Keratinocyte (primary cell): ENCODE data around the gene PNLIP.

ENCODE experiments used
- CTCF ChIP-seq, 3 experiments: IDR thresholded peaks in 1 of 3; conservative IDR thresholded peaks in 1 of 3; optimal IDR thresholded peaks in 1 of 3; 2 replicates in 2 of 3; 3 replicates in 1 of 3; pipeline versions ENCODE3 to v1.5.1; 2011; ENCODE audit warnings: low read length in 3 of 3, mild to moderate bottlenecking in 3 of 3, moderate library complexity in 2 of 3, control low read depth in 1 of 3, inconsistent platforms in 1 of 3; ENCODE audit not compliant: insufficient read depth in 2 of 3; ENCODE audit errors: extremely low read depth in 1 of 3
- EZH2 ChIP-seq: IDR thresholded peaks from one replicate; pipeline ENCODE4 v1.6.1; 2012; ENCODE audit warnings: inconsistent platforms, mild to moderate bottlenecking, low read length, moderate library complexity

GRCh38 chr10:116548301-116548700 is 2.6 kb downstream of the PNLIP start:
- TF ChIP-seq CTCF (optimal IDR thresholded peaks at IDR 0.05 in 1 of 3, IDR thresholded peaks at IDR 0.05 in 1 of 3, conservative IDR thresholded peaks at IDR 0.05 in 1 of 3; ENCODE audit: extremely low read depth in 1 of 3, insufficient read depth in 2 of 3, low read length in 3 of 3) (no peak), EZH2 (no peak)
